Measurements from ENCODE around the gene NEK8.

Gene NEK8

GRCh38 chr17:28728364-28729200, at the start of gene NEK8:
TSS of gene NEK8 (plus strand) at chr17:28728788. CDS start at chr17:28728814, 26 bp downstream.
- peak; percentile 86 for DNase-seq

- DNase-seq, result no peak
Measured at GRCh38 chr17:28682655-28683054, 45.9 kb upstream of the NEK8 start.

GRCh38 chr17:28684963-28685362, 43.6 kb upstream of the NEK8 start:
- DNase-seq, result no peak

- DNase-seq, result no peak
Measured at GRCh38 chr17:28685366-28685765, 43.2 kb upstream of the NEK8 start.

GRCh38 chr17:28686296-28686695, 42.3 kb upstream of the NEK8 start:
- DNase-seq, result no peak

GRCh38 chr17:28688481-28688880, 40.1 kb upstream of the NEK8 start:
- no peak for DNase-seq

- no peak for DNase-seq
Measured at GRCh38 chr17:28689011-28689410, 39.6 kb upstream of the NEK8 start.

GRCh38 chr17:28693869-28694268, 34.7 kb upstream of the NEK8 start:
- no peak for DNase-seq

- no peak for DNase-seq
Measured at GRCh38 chr17:28698253-28698941, 30.2 kb upstream of the NEK8 start.

- no peak for DNase-seq
Measured at GRCh38 chr17:28700278-28700677, 28.3 kb upstream of the NEK8 start.

GRCh38 chr17:28700830-28701492, 27.6 kb upstream of the NEK8 start:
- DNase-seq, result no peak

GRCh38 chr17:28702026-28702751, 26.4 kb upstream of the NEK8 start:
- no peak for DNase-seq

- DNase-seq, result no peak
Measured at GRCh38 chr17:28702752-28703150, 25.8 kb upstream of the NEK8 start.

- no peak for DNase-seq
Measured at GRCh38 chr17:28703552-28704218, 24.9 kb upstream of the NEK8 start.

- DNase-seq, result no peak
Measured at GRCh38 chr17:28704219-28704858, 24.2 kb upstream of the NEK8 start.

GRCh38 chr17:28705074-28705659, 23.4 kb upstream of the NEK8 start:
- no peak for DNase-seq

GRCh38 chr17:28705728-28706334, 22.8 kb upstream of the NEK8 start:
- no peak for DNase-seq

- DNase-seq, result no peak
Measured at GRCh38 chr17:28706471-28707338, 21.9 kb upstream of the NEK8 start.

GRCh38 chr17:28707339-28707720, 21.3 kb upstream of the NEK8 start:
- DNase-seq, result no peak
